Heart left ventricle (tissue), 16 donors: ENCODE results near the gene OXGR1. TPM values are rescaled to one million over a fixed set of nuclear protein-coding genes. Genes with fewer than 3 reads are reported as not detected.

Experiments
- ATAC-seq, 4 donors: fragments of 200-7000 bp; cut with Tn5 transposase; one replicate each; pipeline ENCODE4 v1.9.1; 2020 to 2022; ENCODE audit warnings: moderate library complexity in 4 of 4, mild to moderate bottlenecking in 3 of 4, moderate number of reproducible peaks in 1 of 4
- DNase-seq, 5 donors: peaks; one replicate each; pipeline ENCODE4 v3.0.0-alpha.2; 2020
- H3K27ac ChIP-seq, 12 donors: fragments of 200-600 bp; sonication (generic) in 4 of 12; one replicate each; pipeline versions ENCODE4 v1.5.0 to v1.8.0; 2016 to 2022; ENCODE audit warnings: mild to moderate bottlenecking in 2 of 12
- H3K27me3 ChIP-seq, 9 donors: fragments of 200-600 bp; sonication (generic) in 2 of 9; one replicate each; pipeline versions ENCODE4 v1.5.1 to v1.8.0; 2016 to 2022; ENCODE audit warnings: mild to moderate bottlenecking in 3 of 9
- H3K36me3 ChIP-seq, 9 donors: fragments of 200-600 bp; sonication (generic) in 2 of 9; one replicate each; pipeline versions ENCODE4 v1.5.0 to v1.8.0; 2018 to 2022; ENCODE audit warnings: mild to moderate bottlenecking in 2 of 9
- H3K4me1 ChIP-seq, 12 donors: fragments of 200-600 bp; sonication (generic) in 4 of 12; one replicate each; pipeline versions ENCODE4 v1.5.0 to v1.8.0; 2016 to 2022; ENCODE audit warnings: mild to moderate bottlenecking in 3 of 12
- H3K4me3 ChIP-seq, 12 donors: fragments of 200-600 bp; sonication (generic) in 4 of 12; one replicate each; pipeline versions ENCODE4 v1.5.0 to v1.8.0; 2017 to 2022; ENCODE audit warnings: mild to moderate bottlenecking in 9 of 12, moderate library complexity in 4 of 12
- H3K9me3 ChIP-seq, 12 donors: fragments of 200-600 bp; sonication (generic) in 4 of 12; one replicate each; pipeline versions ENCODE4 v1.5.0 to v1.8.0; 2016 to 2022; ENCODE audit warnings: mild to moderate bottlenecking in 1 of 12
- CTCF ChIP-seq, 12 donors: fragments of 200-600 bp; sonication (generic) in 4 of 12; IDR thresholded peaks; one replicate each; pipeline versions ENCODE4 v1.5.0 to v1.8.0; 2018 to 2022; ENCODE audit warnings: antibody characterized with exemption in 12 of 12, mild to moderate bottlenecking in 5 of 12
- POLR2A ChIP-seq, 2 donors: fragments of 450-650 bp; IDR thresholded peaks; one replicate each; pipeline ENCODE4 v1.6.1; 2017; ENCODE audit warnings: antibody characterized with exemption in 2 of 2, mild to moderate bottlenecking in 2 of 2, moderate library complexity in 2 of 2
- WGBS, 4 donors: extraction: QIAGEN DNeasy Blood & Tissue Kit in 2 of 4; methylation state at CpG; one replicate each; pipeline versions ENCODE4 v1.1.5 to v1.1.7; 2013 to 2018; 5-methylcytosine and 5-hydroxymethylcytosine counted together
- intact Hi-C, 10 donors: fragments of 100-400 bp; cut with DNase I; formaldehyde crosslinking; loops; one replicate each; pipeline versions ENCODE4 v1.11.1 to v1.14.2; 2022
- polyA plus RNA-seq, 2 donors: library from polyadenylated mRNA; stranded (reverse); fragments of 200-250 nt; gene quantifications; one replicate each; pipeline ENCODE4 v1.2.3, GENCODE V29; 2013
- total RNA-seq, 9 donors: library from RNA; depleted of rRNA in 2 of 9; stranded (reverse); fragments of >200 nt in 2 of 9; fragmentation: NEBNext Ultra II Directional in 3 of 9; extraction: Animal tissue kit (Norgen Biotek cat#: 25700) in 3 of 9; gene quantifications; one replicate each; pipeline versions ENCODE4 v1.1.0 to v1.2.4, GENCODE V29; 2016 to 2023
- donor health status: ischemic (EF 13 %, LVEDD 7.1; RV severe dilation, severe dysfunction).
- donor health status: healthy with polysubstance abuse.
- donor health status: DM: no; HTN: yes; CAD: no.
- donor health status: DM: no; HTN: no; CAD: no.
- donor health status: ischemic (EF 25% LVEDD 6.9; RV normal size, moderate dysfunction).
- donor health status: ischemic (EF 25% LVEDD 5.7; RV mildly dilated, moderate dysfunction).
- donor health status: healthy.
- donor health status: DM: yes; HTN: yes; CAD: no.
- donor health status: ischemic (EF 35%, LVEDD 5.7; RV mildly dilated, moderate dysfunction).
- donor health status: nonischemic (EF 11% LVEDD 7.7; RV severe dilation, severe dysfunction).
- donor health status: DM: yes; HTN: yes; CAD: no.
- donor health status: PGD.
- donor health status: ischemic (EF 29% LVEDD 5.4; RV normal size, mild dysfunction).
- donor health status: nonischemic (EF 23%, LVEDD 6.1; RV moderate dilation, normal function).

Gene OXGR1
- total and polyA plus RNA-seq, 11 donors, result 0.04 to 0.99 (median 0.16) TPM; not detected in 8

GRCh38 chr13:97012251-97013048, 18.2 kb upstream of the OXGR1 start:
- Histone ChIP-seq H3K4me1 (no peaks in the 10 kb centered on the region), H3K27me3 (peaks cover 0 to 4% (median 0%) of the 10 kb centered on the region in 9 donors), H3K9me3 (no peaks in the 10 kb centered on the region), H3K4me3 (no peak overlapping the region), H3K27ac (no peak overlapping the region), H3K36me3 (no peaks in the 10 kb centered on the region)
- DNase-seq, result no peak
- WGBS, 4 donors, result 80 to 86% (median 85%) methylated on average over 7 of the region's 7 CpGs
- no peak for TF ChIP-seq POLR2A (IDR thresholded peaks at IDR 0.05)
- TF ChIP-seq CTCF (IDR thresholded peaks at IDR 0.05), result no peak
- no peak for ATAC-seq
- intact Hi-C loops, result loop anchor here in 4 of 10 donors (10.0 kb wide), 3 partner anchors 652 to 802 kb away; no protein-coding TSS in a partner anchor

- TF ChIP-seq POLR2A (IDR thresholded peaks at IDR 0.05), result no peak
- no peak for TF ChIP-seq CTCF (IDR thresholded peaks at IDR 0.05)
- no peak overlapping the region for H3K27ac ChIP-seq
- intact Hi-C loops, result loop anchor here in 4 of 10 donors (10.0 kb wide), 3 partner anchors 653 to 803 kb away; no protein-coding TSS in a partner anchor
- H3K36me3 ChIP-seq, result no peaks in the 10 kb centered on the region
- 80 to 87% (median 83%) methylated on average over 5 of the region's 5 CpGs for WGBS, 4 donors
- H3K4me1 ChIP-seq, result no peaks in the 10 kb centered on the region
- ATAC-seq, result no peak
- no peaks in the 10 kb centered on the region for H3K9me3 ChIP-seq
- peaks cover 0 to 4% (median 0%) of the 10 kb centered on the region in 9 donors for H3K27me3 ChIP-seq
- H3K4me3 ChIP-seq, result no peak overlapping the region
- DNase-seq, result no peak
These were observed 17.3 kb upstream of the OXGR1 start for GRCh38 chr13:97011446-97012131.

- Histone ChIP-seq H3K36me3 (no peaks in the 10 kb centered on the region), H3K9me3 (no peaks in the 10 kb centered on the region), H3K27ac (no peak overlapping the region), H3K27me3 (peaks cover 0 to 4% (median 0%) of the 10 kb centered on the region in 9 donors), H3K4me3 (no peak overlapping the region), H3K4me1 (peaks cover 0 to 14% (median 0%) of the 10 kb centered on the region in 12 donors)
- DNase-seq (no peak), ATAC-seq (no peak)
- intact Hi-C loops, result no loop called here
- 65 to 84% (median 76%) methylated on average over 4 of the region's 4 CpGs for WGBS, 4 donors
- TF ChIP-seq POLR2A (IDR thresholded peaks at IDR 0.05) (no peak), CTCF (IDR thresholded peaks at IDR 0.05) (no peak)
These were observed 14.4 kb upstream of the OXGR1 start for GRCh38 chr13:97008643-97009042.

GRCh38 chr13:97005625-97006262, 11.5 kb upstream of the OXGR1 start:
- H3K27me3 ChIP-seq, result peaks cover 0 to 4% (median 0%) of the 10 kb centered on the region in 9 donors
- TF ChIP-seq CTCF (IDR thresholded peaks at IDR 0.05) (no peak), POLR2A (IDR thresholded peaks at IDR 0.05) (no peak)
- no peaks in the 10 kb centered on the region for H3K36me3 ChIP-seq
- H3K27ac ChIP-seq, result no peak overlapping the region
- DNase-seq (no peak), ATAC-seq (no peak)
- H3K4me3 ChIP-seq, result no peak overlapping the region
- WGBS, 4 donors, result 63 to 88% (median 76%) methylated on average over 1 of the region's 1 CpG
- intact Hi-C loops, result no loop called here
- peaks cover 0 to 32% (median 0%) of the 10 kb centered on the region in 12 donors for H3K4me1 ChIP-seq
- H3K9me3 ChIP-seq, result no peaks in the 10 kb centered on the region
